Effector memory CD8-positive, alpha-beta T cell (primary cell): ENCODE data around the gene CRYBG1.
"Not testable (repeated sequence)": the region's sequence is repeated elsewhere in the genome, so short reads cannot be mapped to it uniquely, and the experiment has no call there.

Source experiments
- ATAC-seq: fragments of 150-1000 bp; cut with Tn5 transposase; replicated peaks from 2 replicates; pipeline ENCODE4 v1.10.0; 2021; ENCODE audit warnings: mild to moderate bottlenecking, moderate library complexity
- DNase-seq, 3 experiments: peaks; one replicate each; pipeline ENCODE4 v3.0.0; 2021
- H3K27ac Mint-ChIP-seq, 2 donors: one replicate each; pipeline ENCODE4 v1.8.0; 2022; ENCODE audit warnings: mild to moderate bottlenecking in 2 of 2, mixed read lengths in 2 of 2, moderate library complexity in 2 of 2
- H3K27me3 Mint-ChIP-seq, 2 donors: one replicate each; pipeline ENCODE4 v1.8.0; 2022; ENCODE audit warnings: mixed read lengths in 2 of 2
- H3K36me3 Mint-ChIP-seq: one replicate; pipeline ENCODE4 v1.8.0; 2022; ENCODE audit warnings: mild to moderate bottlenecking, moderate library complexity, mixed read lengths; ENCODE audit not compliant: insufficient read depth
- H3K4me1 Mint-ChIP-seq, 2 donors: one replicate each; pipeline ENCODE4 v1.8.0; 2022; ENCODE audit warnings: low read depth in 2 of 2, mixed read lengths in 2 of 2
- H3K4me3 Mint-ChIP-seq, 2 donors: one replicate each; pipeline ENCODE4 v1.8.0; 2022; ENCODE audit warnings: mild to moderate bottlenecking in 2 of 2, mixed read lengths in 2 of 2, moderate library complexity in 2 of 2
- H3K9me3 Mint-ChIP-seq, 2 donors: one replicate each; pipeline ENCODE4 v1.8.0; 2022; ENCODE audit warnings: mixed read lengths in 2 of 2

CRYBG1 gene

GRCh38 chr6:106539936-106540335 is 179.4 kb downstream of the CRYBG1 start:
- Mint-ChIP-seq H3K4me3 (no peak overlapping the region), H3K27ac (peak overlapping the region; percentile 11 to 93)

GRCh38 chr6:106540432-106540831 is 179.9 kb downstream of the CRYBG1 start:
- Mint-ChIP-seq H3K27ac (peak overlapping the region in 1 of 2 donors; percentile 93), H3K4me1 (peaks cover 21 to 51% of the 10 kb centered on the region in 2 donors), H3K27me3 (no peaks in the 10 kb centered on the region), H3K36me3 (peaks cover 63% of the 10 kb centered on the region), H3K4me3 (no peak overlapping the region), H3K9me3 (no peaks in the 10 kb centered on the region)
- ATAC-seq (no peak), DNase-seq (no peak)

More at GRCh38 chr6:106539936-106540335, 179.4 kb downstream of the CRYBG1 start:
- ATAC-seq (no peak), DNase-seq (no peak)
- Mint-ChIP-seq H3K36me3 (peaks cover 63% of the 10 kb centered on the region), H3K4me1 (peaks cover 25 to 53% of the 10 kb centered on the region in 2 donors), H3K9me3 (no peaks in the 10 kb centered on the region), H3K27me3 (no peaks in the 10 kb centered on the region)

GRCh38 chr6:106540907-106541306 is 180.4 kb downstream of the CRYBG1 start:
- Mint-ChIP-seq H3K27ac (no peak overlapping the region), H3K9me3 (no peaks in the 10 kb centered on the region), H3K36me3 (peaks cover 67% of the 10 kb centered on the region), H3K4me3 (no peak overlapping the region), H3K4me1 (peaks cover 21 to 49% of the 10 kb centered on the region in 2 donors), H3K27me3 (no peaks in the 10 kb centered on the region)
- DNase-seq (no peak), ATAC-seq (no peak)

GRCh38 chr6:106546261-106546690 is 185.8 kb downstream of the CRYBG1 start:
- ATAC-seq (peak; percentile 58), DNase-seq (no peak)
- H3K4me3 Mint-ChIP-seq = no peak overlapping the region
- H3K27ac Mint-ChIP-seq = peak overlapping the region; percentile 18 to 87
- no peaks in the 10 kb centered on the region for H3K9me3 Mint-ChIP-seq
- peaks cover 9 to 32% of the 10 kb centered on the region in 2 donors for H3K4me1 Mint-ChIP-seq
- H3K36me3 Mint-ChIP-seq = peaks cover 61% of the 10 kb centered on the region
- H3K27me3 Mint-ChIP-seq = no peaks in the 10 kb centered on the region

GRCh38 chr6:106546691-106547414 is 186.3 kb downstream of the CRYBG1 start:
- H3K9me3 Mint-ChIP-seq = no peaks in the 10 kb centered on the region
- peaks cover 9 to 32% of the 10 kb centered on the region in 2 donors for H3K4me1 Mint-ChIP-seq
- H3K4me3 Mint-ChIP-seq = no peak overlapping the region
- DNase-seq = no peak
- H3K27ac Mint-ChIP-seq = peak overlapping the region; percentile 18 to 87
- H3K27me3 Mint-ChIP-seq = no peaks in the 10 kb centered on the region
- peak; percentile 50 for ATAC-seq
- peaks cover 67% of the 10 kb centered on the region for H3K36me3 Mint-ChIP-seq

- Mint-ChIP-seq H3K27ac (peak overlapping the region; percentile 29 to 87), H3K36me3 (peaks cover 73% of the 10 kb centered on the region), H3K4me3 (no peak overlapping the region), H3K9me3 (no peaks in the 10 kb centered on the region), H3K4me1 (peaks cover 9 to 32% of the 10 kb centered on the region in 2 donors), H3K27me3 (no peaks in the 10 kb centered on the region)
- ATAC-seq (no peak), DNase-seq (no peak)
These were observed 187.3 kb downstream of the CRYBG1 start for GRCh38 chr6:106547601-106548453.

GRCh38 chr6:106548926-106549455 is 188.5 kb downstream of the CRYBG1 start:
- H3K9me3 Mint-ChIP-seq, DNase-seq, ATAC-seq, H3K27me3 Mint-ChIP-seq, H3K4me3 Mint-ChIP-seq: not testable (repeated sequence)
- peaks cover 9 to 32% of the 10 kb centered on the region in 2 donors for H3K4me1 Mint-ChIP-seq
- H3K27ac Mint-ChIP-seq = peak overlapping the region; percentile 67 to 84
- peaks cover 73% of the 10 kb centered on the region for H3K36me3 Mint-ChIP-seq

- H3K4me3 Mint-ChIP-seq = no peak overlapping the region
- H3K27me3 Mint-ChIP-seq = no peaks in the 10 kb centered on the region
- H3K36me3 Mint-ChIP-seq = peaks cover 72% of the 10 kb centered on the region
- H3K27ac Mint-ChIP-seq = peak overlapping the region; percentile 67 to 84
- DNase-seq (no peak), ATAC-seq (no peak)
- H3K4me1 Mint-ChIP-seq = peaks cover 9 to 27% of the 10 kb centered on the region in 2 donors
- H3K9me3 Mint-ChIP-seq = no peaks in the 10 kb centered on the region
These were observed 189.0 kb downstream of the CRYBG1 start for GRCh38 chr6:106549521-106549920.

GRCh38 chr6:106551155-106551554 is 190.6 kb downstream of the CRYBG1 start:
- Mint-ChIP-seq H3K27me3 (no peaks in the 10 kb centered on the region), H3K9me3 (no peaks in the 10 kb centered on the region), H3K27ac (peak overlapping the region in 1 of 2 donors; percentile 54), H3K36me3 (peaks cover 70% of the 10 kb centered on the region), H3K4me3 (no peak overlapping the region), H3K4me1 (peaks cover 7 to 21% of the 10 kb centered on the region in 2 donors)
- DNase-seq (no peak), ATAC-seq (no peak)

- H3K9me3 Mint-ChIP-seq = no peaks in the 10 kb centered on the region
- peaks cover 76% of the 10 kb centered on the region for H3K36me3 Mint-ChIP-seq
- DNase-seq (no peak), ATAC-seq (no peak)
- no peak overlapping the region for H3K4me3 Mint-ChIP-seq
- H3K27ac Mint-ChIP-seq = peak overlapping the region; percentile 55 to 86
- H3K27me3 Mint-ChIP-seq = no peaks in the 10 kb centered on the region
- H3K4me1 Mint-ChIP-seq = peaks cover 0 to 13% of the 10 kb centered on the region in 2 donors
These were observed 192.9 kb downstream of the CRYBG1 start for GRCh38 chr6:106553440-106553839.

- peaks cover 90% of the 10 kb centered on the region for H3K36me3 Mint-ChIP-seq
- DNase-seq = no peak
- no peak overlapping the region for H3K4me3 Mint-ChIP-seq
- peak overlapping the region in 1 of 2 donors; percentile 42 for H3K27ac Mint-ChIP-seq
- no peaks in the 10 kb centered on the region for H3K27me3 Mint-ChIP-seq
- H3K4me1 Mint-ChIP-seq = peaks cover 0 to 7% of the 10 kb centered on the region in 2 donors
- no peaks in the 10 kb centered on the region for H3K9me3 Mint-ChIP-seq
- no peak for ATAC-seq
These were observed 195.2 kb downstream of the CRYBG1 start for GRCh38 chr6:106555767-106556166.

GRCh38 chr6:106556368-106556960 is 195.9 kb downstream of the CRYBG1 start:
- no peak overlapping the region for H3K4me3 Mint-ChIP-seq
- DNase-seq = no peak
- H3K27ac Mint-ChIP-seq = peak overlapping the region in 1 of 2 donors; percentile 19
- no peaks in the 10 kb centered on the region for H3K9me3 Mint-ChIP-seq
- H3K27me3 Mint-ChIP-seq = no peaks in the 10 kb centered on the region
- peaks cover 0 to 7% of the 10 kb centered on the region in 2 donors for H3K4me1 Mint-ChIP-seq
- ATAC-seq = peak; percentile 46
- peaks cover 90% of the 10 kb centered on the region for H3K36me3 Mint-ChIP-seq

- Mint-ChIP-seq H3K27me3 (no peaks in the 10 kb centered on the region), H3K27ac (peak overlapping the region in 1 of 2 donors; percentile 67), H3K9me3 (no peaks in the 10 kb centered on the region), H3K4me3 (no peak overlapping the region), H3K36me3 (peaks cover 90% of the 10 kb centered on the region), H3K4me1 (peaks cover 0 to 7% of the 10 kb centered on the region in 2 donors)
- ATAC-seq (no peak), DNase-seq (no peak)
These were observed 197.3 kb downstream of the CRYBG1 start for GRCh38 chr6:106557837-106558236.
